GM19240 (cell line): ENCODE measurements around the gene PIGR.

ENCODE experiments used
- DNase-seq: peaks from one replicate; pipeline ENCODE4 v3.0.0; 2011; ENCODE audit warnings: low spot score; ENCODE audit not compliant: insufficient read length

The PIGR gene

GRCh38 chr1:206892351-206892984, 53.8 kb downstream of the PIGR start:
- DNase-seq = no peak

- no peak for DNase-seq
Measured at GRCh38 chr1:206891412-206891811, 54.9 kb downstream of the PIGR start.

GRCh38 chr1:206890125-206891060, 55.9 kb downstream of the PIGR start:
- DNase-seq = no peak

GRCh38 chr1:206887701-206888100, 58.6 kb downstream of the PIGR start:
- no peak for DNase-seq

DNA sequence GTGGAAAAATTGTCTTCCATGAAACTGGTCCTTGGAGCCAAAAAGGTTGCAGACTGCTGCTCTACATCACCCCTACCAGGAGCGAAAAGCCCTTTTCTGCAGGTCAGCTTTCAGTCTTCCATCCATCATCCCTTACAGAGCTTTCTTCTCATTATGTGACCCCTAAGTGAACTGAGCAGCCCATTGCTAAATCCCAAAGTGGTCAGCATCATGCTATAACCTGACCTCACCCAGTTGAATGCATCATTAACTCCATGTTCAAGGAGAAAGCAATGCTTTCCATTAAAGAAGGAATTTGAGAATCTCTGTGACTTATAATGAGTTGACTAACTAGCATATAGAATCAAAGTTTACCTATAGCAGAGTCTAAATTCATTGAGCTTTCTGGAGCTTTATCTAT, 59.4 kb downstream of the PIGR start:
- DNase-seq = no peak

DNA sequence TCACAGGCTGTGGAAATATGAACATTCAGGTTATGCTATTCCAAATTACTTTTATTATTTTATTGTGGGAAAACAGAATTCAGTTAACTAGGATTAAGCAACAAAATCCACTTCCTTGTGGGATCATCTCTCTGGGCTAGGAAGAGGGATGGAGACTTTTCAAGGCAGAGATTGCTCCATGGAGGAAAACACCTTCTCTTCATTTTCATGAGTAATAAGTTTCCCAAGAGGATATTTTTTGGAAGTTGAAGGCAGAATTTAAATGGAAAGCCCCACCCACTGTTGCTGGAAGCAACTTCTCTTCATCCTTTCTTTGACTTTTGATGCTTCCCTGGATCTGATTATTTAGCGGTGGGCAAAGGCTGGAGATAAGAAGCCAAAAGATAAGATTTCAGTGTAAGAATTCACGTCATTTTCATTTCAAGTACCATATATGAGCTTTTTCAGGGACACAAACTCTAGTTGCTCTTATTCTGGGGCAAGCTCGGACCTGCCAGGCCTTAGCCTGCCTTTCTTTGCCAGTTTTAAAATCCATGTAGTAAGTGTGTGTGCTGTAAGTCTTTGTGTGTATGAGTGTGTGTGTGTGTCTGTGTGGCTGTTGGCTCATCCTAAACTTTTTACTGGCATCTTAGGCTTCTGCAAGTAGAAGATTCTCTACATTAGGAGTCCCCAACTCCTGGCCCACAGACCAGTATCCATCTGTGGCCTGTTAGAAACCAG, 60.8 kb downstream of the PIGR start:
- DNase-seq = no peak

DNA sequence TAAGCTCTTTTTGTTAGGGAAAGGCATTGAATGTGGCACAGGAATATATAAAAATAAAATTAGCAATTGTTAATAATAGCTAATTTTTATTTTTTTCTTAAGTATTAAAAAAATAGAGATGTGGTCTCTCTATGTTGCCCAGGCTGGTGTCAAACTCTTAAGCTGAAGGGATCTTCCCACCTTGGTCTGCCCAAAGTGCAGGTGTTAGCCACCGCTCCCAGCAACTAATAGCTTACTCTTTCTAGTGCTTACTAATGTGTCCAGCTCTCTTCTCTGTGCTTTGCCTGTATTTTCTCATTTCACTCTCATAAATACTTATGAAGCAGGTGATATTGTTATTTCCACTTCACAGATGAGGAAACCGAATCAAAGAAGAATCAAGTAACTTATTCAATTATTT, 62.4 kb downstream of the PIGR start:
- DNase-seq = no peak

- no peak for DNase-seq
Measured at GRCh38 chr1:206883160-206883559, 63.1 kb downstream of the PIGR start.

DNA sequence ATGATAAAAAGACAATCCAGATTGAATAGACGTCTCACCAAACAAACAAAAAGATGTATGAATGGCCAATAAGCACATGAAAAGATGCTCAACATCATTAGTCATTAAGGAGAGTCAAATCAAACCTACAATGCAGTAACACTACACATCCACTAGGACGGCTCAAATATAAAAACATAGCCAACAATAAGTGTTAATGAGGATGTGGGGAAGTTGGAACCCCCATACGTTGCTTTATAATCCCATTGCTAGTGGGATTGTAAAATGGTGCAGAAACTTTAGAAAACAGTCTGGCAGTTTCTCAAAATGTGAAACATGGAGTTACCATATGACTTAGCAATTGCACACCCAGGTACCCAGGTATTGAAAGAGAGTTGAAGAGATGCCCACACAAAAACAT, 63.7 kb downstream of the PIGR start:
- no peak for DNase-seq

GRCh38 chr1:206880314-206880713, 66.0 kb downstream of the PIGR start:
- no peak for DNase-seq
